ENCODE results near the gene ARHGAP21.

Gene ARHGAP21

GRCh38 chr10:24723386-24723787, 300 bp downstream of the ARHGAP21 start:
- FAIRE-seq: no peak
- DNase-seq (ENCODE audit: insufficient read length, low spot score): no peak

DNA sequence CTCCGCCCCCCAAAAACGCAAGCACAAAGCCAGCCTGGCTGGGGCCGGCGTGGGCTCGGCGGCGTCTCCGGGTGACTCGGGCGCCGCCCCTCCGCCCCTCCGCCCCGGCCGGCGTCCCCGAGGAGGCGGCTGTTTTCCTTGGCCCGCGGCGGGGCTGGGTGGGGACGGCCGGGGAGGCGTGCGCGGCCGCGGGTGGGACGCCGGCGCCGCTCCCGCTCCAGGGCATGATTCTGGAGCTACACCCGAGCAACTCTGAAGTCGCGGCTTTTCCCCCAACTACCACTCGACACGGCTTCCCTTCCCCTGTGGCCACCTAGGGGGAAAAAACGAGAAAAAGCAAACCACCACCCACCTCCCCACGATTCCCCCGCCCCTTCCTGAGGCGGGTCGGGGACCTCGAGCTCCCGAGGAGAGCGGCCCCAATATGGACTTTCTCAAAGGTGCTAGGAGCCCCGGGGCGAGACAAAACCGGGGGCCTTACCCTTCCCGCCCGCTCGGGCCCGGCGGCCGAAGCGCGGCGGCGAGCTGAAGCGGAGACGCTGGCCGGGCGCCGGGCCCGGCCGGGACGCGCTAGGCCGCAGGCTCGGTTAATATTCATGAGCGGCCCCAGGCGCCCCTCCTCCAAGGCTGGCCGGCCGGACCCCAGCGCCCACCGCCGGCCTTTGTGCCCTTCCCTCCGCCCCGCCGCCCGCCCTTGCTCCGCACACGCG, 856 bp downstream of the ARHGAP21 start:
- FAIRE-seq: peak; percentile 23
- peak; percentile 41 for DNase-seq (ENCODE audit: insufficient read length, low spot score)

DNA sequence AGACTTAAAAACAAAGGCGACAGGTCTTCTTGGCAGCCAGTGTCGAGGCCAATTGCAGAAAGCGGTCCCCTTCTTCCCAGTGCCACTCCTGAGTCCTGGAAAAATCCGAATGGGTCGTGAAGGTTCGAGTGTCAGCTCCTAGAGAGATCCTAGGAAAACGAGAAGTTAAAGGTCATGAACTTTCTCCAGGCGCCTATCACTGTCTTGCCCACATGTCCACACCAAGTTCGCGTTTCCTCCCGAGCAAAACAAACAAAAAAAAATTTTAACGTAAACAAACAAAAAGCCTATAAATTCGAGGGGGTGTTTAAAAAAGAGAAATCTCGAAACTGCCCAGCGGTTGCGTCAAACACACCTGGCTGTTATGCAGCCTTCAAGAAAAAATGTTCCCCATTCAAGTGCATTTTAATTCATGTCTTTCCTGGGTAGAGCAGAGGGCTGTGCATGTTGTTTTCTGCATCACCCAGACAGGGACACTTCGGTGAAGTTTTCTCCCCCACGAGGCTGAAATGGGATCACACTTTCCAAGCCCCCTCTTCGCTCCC, 1.5 kb downstream of the ARHGAP21 start:
- FAIRE-seq (no peak), DNase-seq (ENCODE audit: insufficient read length, low spot score) (no peak)

- FAIRE-seq: no peak
- DNase-seq (ENCODE audit: insufficient read length, low spot score): no peak
Measured at GRCh38 chr10:24721229-24722106, 2.2 kb downstream of the ARHGAP21 start.

- DNase-seq (ENCODE audit: insufficient read length, low spot score) (no peak), FAIRE-seq (no peak)
Measured at GRCh38 chr10:24720096-24720495, 3.6 kb downstream of the ARHGAP21 start.

DNA sequence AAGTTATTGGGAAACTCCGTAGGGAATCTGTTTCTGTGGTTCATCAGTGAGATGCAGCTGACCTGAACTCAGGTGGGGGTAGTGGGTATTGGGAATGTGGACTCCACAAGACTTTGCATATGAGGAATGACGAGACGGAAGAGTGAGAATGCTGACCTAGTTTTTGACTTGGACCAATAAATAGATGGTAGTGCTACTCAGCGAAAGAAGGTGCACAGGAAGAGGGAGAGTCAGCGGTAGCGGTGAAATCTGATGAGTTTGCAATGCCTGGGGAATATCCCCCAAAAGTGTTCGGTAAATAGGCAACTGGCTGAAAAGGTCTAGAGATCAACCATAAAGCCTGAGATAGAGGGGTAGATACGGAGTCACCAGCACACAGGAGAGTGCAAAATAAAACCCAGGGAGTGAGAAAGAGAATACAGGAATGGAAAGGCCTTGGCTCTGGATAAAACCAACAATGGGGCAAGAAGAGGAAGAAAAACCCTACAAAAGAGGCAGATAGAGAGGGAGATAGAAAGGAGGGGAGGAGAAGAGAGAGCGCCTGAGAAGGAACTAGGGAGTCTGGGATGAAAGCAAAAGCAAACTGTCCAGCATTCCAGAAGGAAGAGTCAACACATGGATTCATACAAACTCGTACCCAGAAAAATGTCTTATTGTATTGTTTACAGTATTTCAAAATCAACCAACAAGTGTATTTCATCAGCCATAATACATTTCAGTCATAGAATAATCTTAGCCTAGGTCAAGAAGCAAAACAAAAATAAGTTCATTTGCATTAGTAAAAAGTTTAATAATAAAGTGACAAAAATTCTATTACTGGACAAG, 5.4 kb downstream of the ARHGAP21 start:
- peak; percentile 53 for DNase-seq (ENCODE audit: insufficient read length, low spot score)
- FAIRE-seq: no peak

GRCh38 chr10:24716295-24716694, 7.4 kb downstream of the ARHGAP21 start:
- no peak for DNase-seq (ENCODE audit: insufficient read length, low spot score)
- FAIRE-seq: no peak

DNA sequence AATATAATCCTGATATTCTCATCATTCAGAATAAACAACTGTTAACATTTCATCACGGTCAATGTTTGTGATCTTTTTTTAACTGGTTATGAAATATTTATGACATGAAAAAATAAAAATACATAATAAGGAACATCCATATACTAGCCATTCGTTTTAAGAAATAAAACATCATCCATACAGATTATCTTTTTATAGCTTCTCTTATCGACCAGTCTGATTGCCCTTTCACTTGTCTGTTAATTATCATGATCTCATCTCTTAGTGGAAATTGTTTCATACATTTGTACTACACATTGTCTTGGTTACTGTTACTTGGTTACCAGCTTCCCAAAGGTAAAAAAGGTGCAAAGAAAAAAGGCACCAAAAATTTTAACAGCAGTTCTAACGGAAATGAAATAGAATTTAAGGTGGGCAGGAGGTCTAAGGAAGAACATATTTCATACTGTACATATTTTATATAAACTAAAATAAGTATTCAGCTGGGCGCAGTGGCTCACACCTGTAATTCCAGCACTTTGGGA, 8.4 kb downstream of the ARHGAP21 start:
- FAIRE-seq: no peak
- no peak for DNase-seq (ENCODE audit: insufficient read length, low spot score)

DNA sequence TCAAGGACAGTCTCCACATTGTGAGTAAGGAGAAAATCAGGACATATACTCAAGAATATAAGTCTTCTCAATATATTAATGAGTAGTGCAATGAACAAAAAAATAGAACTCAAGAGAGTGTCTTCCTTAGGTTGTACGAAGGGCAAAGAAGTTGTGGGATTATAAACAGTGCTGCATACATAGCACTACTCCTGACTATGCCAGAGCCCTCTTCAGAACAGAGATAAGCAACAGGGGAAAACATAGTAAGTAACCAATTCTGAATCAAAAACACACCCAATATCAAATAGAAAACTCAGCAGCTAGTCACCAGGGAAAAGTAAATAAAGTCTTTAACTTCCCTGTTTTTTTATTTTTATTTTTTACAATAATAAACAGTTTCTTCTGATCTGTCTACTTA, 10.6 kb downstream of the ARHGAP21 start:
- no peak for DNase-seq (ENCODE audit: insufficient read length, low spot score)
- FAIRE-seq: no peak

- DNase-seq (ENCODE audit: insufficient read length, low spot score) (no peak), FAIRE-seq (no peak)
Measured at GRCh38 chr10:24711465-24711864, 12.2 kb downstream of the ARHGAP21 start.

- DNase-seq (ENCODE audit: insufficient read length, low spot score) (no peak), FAIRE-seq (no peak)
Measured at GRCh38 chr10:24708081-24708480, 15.6 kb downstream of the ARHGAP21 start.

DNA sequence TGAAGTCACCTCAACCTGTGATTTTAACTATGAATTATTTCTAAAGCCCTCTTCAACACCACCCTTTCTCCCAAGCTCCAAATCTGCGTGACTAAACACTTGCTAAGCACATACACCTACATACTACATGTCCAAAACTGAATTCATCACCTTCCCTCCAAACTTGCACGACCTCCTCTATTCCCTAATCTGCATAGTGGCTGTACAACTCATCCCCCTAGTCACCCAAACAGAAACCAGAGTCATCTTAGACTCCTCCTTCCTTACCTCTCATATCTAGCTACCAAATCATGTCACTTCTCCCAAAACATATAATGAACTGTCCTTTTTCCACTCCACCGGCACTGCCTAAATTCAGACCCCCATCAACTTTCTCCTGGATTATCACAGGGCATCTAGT, 16.2 kb downstream of the ARHGAP21 start:
- FAIRE-seq (no peak), DNase-seq (ENCODE audit: insufficient read length, low spot score) (no peak)

- FAIRE-seq (peak; percentile 42), DNase-seq (ENCODE audit: insufficient read length, low spot score) (peak; percentile 84)
Measured at GRCh38 chr10:24706479-24707118, 17.1 kb downstream of the ARHGAP21 start.

- FAIRE-seq (no peak), DNase-seq (ENCODE audit: insufficient read length, low spot score) (no peak)
Measured at GRCh38 chr10:24703700-24704099, 20.0 kb downstream of the ARHGAP21 start.

- no peak for DNase-seq (ENCODE audit: insufficient read length, low spot score)
- no peak for FAIRE-seq
Measured at GRCh38 chr10:24701447-24701846, 22.2 kb downstream of the ARHGAP21 start.

GRCh38 chr10:24700948-24701347, 22.7 kb downstream of the ARHGAP21 start:
- DNase-seq (ENCODE audit: insufficient read length, low spot score): no peak
- no peak for FAIRE-seq

GRCh38 chr10:24698270-24698669, 25.4 kb downstream of the ARHGAP21 start:
- no peak for DNase-seq (ENCODE audit: insufficient read length, low spot score)
- FAIRE-seq: no peak

DNA sequence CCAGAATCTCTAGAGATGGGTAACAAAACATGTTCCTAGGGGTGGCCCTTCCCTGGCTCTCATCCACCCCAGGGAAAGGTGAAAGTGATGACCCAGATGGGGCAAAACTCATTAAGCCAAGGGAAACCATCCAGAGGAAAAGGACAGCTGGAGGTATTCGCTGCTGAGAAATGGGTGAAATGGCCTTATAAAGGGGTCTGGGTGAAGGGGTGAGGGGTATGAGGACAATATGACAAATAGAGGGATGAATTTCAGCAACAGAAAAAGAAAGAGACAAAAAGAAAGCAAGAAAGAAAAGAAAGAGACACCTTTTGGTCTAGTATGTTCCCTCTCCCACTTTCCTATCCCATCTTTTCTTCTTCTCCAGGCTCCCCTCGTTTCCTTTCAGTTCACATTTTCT, 26.6 kb downstream of the ARHGAP21 start:
- no peak for DNase-seq (ENCODE audit: insufficient read length, low spot score)
- FAIRE-seq: no peak

- FAIRE-seq: no peak
- DNase-seq (ENCODE audit: insufficient read length, low spot score): no peak
Measured at GRCh38 chr10:24695452-24695851, 28.2 kb downstream of the ARHGAP21 start.

GRCh38 chr10:24694086-24694485, 29.6 kb downstream of the ARHGAP21 start:
- DNase-seq (ENCODE audit: insufficient read length, low spot score) (no peak), FAIRE-seq (no peak)
